SK-N-SH (cell line): ENCODE measurements around the gene PRB4. TPM values are rescaled to one million over a fixed set of nuclear protein-coding genes. Genes with fewer than 3 reads are reported as not detected.

Source experiments
- CTCF ChIA-PET: fragments of 300-600, 350-600 bp; formaldehyde crosslinking; extraction: SDS; loops from one replicate; lab custom pipeline; 2021; lab: Yijun Ruan, JAX
- POLR2A ChIA-PET: fragments of 350-600 bp; sonication (Branson Sonifier 250); formaldehyde crosslinking; extraction: SDS; loops from one replicate; lab custom pipeline; 2020; ENCODE audit warnings: antibody characterized with exemption, inconsistent platforms; lab: Yijun Ruan, JAX
- DNase-seq: peaks from one replicate; pipeline ENCODE4 v3.0.0; 2012
- H2AFZ ChIP-seq: fragments of 200-600 bp; sonication (generic); 2 replicates; pipeline ENCODE4 v1.8.1; 2016; ENCODE audit warnings: antibody characterized with exemption, mild to moderate bottlenecking, low read depth
- H3F3A ChIP-seq: fragments of 200-600 bp; sonication (generic); replicated peaks from 2 replicates; pipeline ENCODE3; 2016; ENCODE audit warnings: antibody characterized with exemption, mild to moderate bottlenecking; ENCODE audit not compliant: insufficient read depth
- H3K27ac ChIP-seq, 2 experiments: fragments of 200-500 bp in 1 of 2; fragments of 200-600 bp in 1 of 2; sonication (Bioruptor generic) in 1 of 2; sonication (generic), shearing (Covaris generic) in 1 of 2; 2 replicates each; pipeline versions ENCODE4 v1.5.1 to v1.6.1; 2014 to 2016; ENCODE audit warnings: low read depth in 2 of 2, inconsistent platforms in 1 of 2, low read length in 1 of 2, mild to moderate bottlenecking in 1 of 2, mixed read lengths in 1 of 2
- H3K27me3 ChIP-seq: fragments of 200-600 bp; sonication (generic), shearing (Covaris generic); 2 replicates; pipeline ENCODE4 v1.6.1; 2016; ENCODE audit warnings: mixed run types; ENCODE audit not compliant: insufficient read depth
- H3K36me3 ChIP-seq, 2 experiments: fragments of 200-500 bp in 1 of 2; fragments of 200-600 bp in 1 of 2; sonication (Bioruptor generic) in 1 of 2; sonication (generic) in 1 of 2; replicated peaks in 1 of 2; 2 replicates each; pipeline versions ENCODE3 to v1.5.1; 2014 to 2016; ENCODE audit warnings: low read length in 1 of 2, mild to moderate bottlenecking in 1 of 2; ENCODE audit not compliant: insufficient read depth in 2 of 2, control insufficient read depth in 1 of 2
- H3K4me1 ChIP-seq, 2 experiments: fragments of 200-500 bp in 1 of 2; fragments of 200-600 bp in 1 of 2; sonication (Bioruptor generic) in 1 of 2; sonication (generic), shearing (Covaris generic) in 1 of 2; 2 replicates each; pipeline versions ENCODE4 v1.5.1 to v1.6.1; 2014 to 2016; ENCODE audit warnings: low read depth in 1 of 2, low read length in 1 of 2, mixed run types in 1 of 2; ENCODE audit not compliant: insufficient read depth in 2 of 2, control insufficient read depth in 1 of 2
- H3K4me2 ChIP-seq: fragments of 200-600 bp; sonication (generic), shearing (Covaris generic); 2 replicates; pipeline ENCODE4 v1.6.1; 2017; ENCODE audit warnings: mixed run types
- H3K4me3 ChIP-seq, 2 experiments: fragments of 200-500 bp in 1 of 2; fragments of 200-600 bp in 1 of 2; sonication (Bioruptor generic) in 1 of 2; sonication (generic), shearing (Covaris generic) in 1 of 2; 2 replicates each; pipeline versions ENCODE4 v1.5.1 to v1.8.1; 2014 to 2016; ENCODE audit warnings: low read depth in 2 of 2, inconsistent platforms in 1 of 2, low read length in 1 of 2, mild to moderate bottlenecking in 1 of 2, mixed read lengths in 1 of 2, moderate library complexity in 1 of 2
- H3K79me2 ChIP-seq: fragments of 200-600 bp; sonication (generic); 2 replicates; pipeline ENCODE4 v1.8.1; 2017; ENCODE audit warnings: mild to moderate bottlenecking; ENCODE audit not compliant: insufficient read depth
- H3K9ac ChIP-seq: fragments of 200-600 bp; sonication (generic); 2 replicates; pipeline ENCODE4 v1.6.1; 2017; ENCODE audit warnings: mixed run types
- H3K9me2 ChIP-seq: fragments of 200-600 bp; sonication (generic); 2 replicates; pipeline ENCODE4 v1.6.1; 2017; ENCODE audit warnings: mixed run types
- H3K9me3 ChIP-seq: fragments of 200-600 bp; sonication (generic); 2 replicates; pipeline ENCODE4 v1.6.1; 2017; ENCODE audit warnings: mixed run types, mild to moderate bottlenecking, moderate library complexity
- H4K20me1 ChIP-seq: fragments of 200-600 bp; sonication (generic); 2 replicates; pipeline ENCODE4 v1.6.1; 2017; ENCODE audit warnings: mild to moderate bottlenecking, mixed run types; ENCODE audit not compliant: insufficient read depth
- CHD2 ChIP-seq: fragments of 150-350 bp; IDR thresholded peaks from 2 replicates; pipeline ENCODE4 v1.6.1; 2018; ENCODE audit warnings: low read length; ENCODE audit not compliant: partially characterized antibody
- ELF1 ChIP-seq: IDR thresholded peaks from 2 replicates; pipeline ENCODE4 v1.4.0; 2012
- EZH2phosphoT487 ChIP-seq: fragments of 200-600 bp; sonication (generic); IDR thresholded peaks from 2 replicates; pipeline ENCODE4 v1.6.1; 2017; ENCODE audit warnings: low read depth, mixed run types, mild to moderate bottlenecking, antibody characterized with exemption, moderate library complexity, borderline replicate concordance
- FOXJ3 ChIP-seq: sonication (generic); formaldehyde crosslinking; IDR thresholded peaks from 2 replicates; pipeline ENCODE4 v1.5.1; 2020; ENCODE audit warnings: mild to moderate bottlenecking, missing genetic modification reagents
- GABPA ChIP-seq: IDR thresholded peaks from 2 replicates; pipeline ENCODE4 v1.4.0; 2012; ENCODE audit warnings: low read depth, mild to moderate bottlenecking
- JUND ChIP-seq: IDR thresholded peaks from 2 replicates; pipeline ENCODE4 v1.4.0; 2012
- MAX ChIP-seq: IDR thresholded peaks from 2 replicates; pipeline ENCODE4 v1.4.0; 2012; ENCODE audit warnings: low read depth
- PBX3 ChIP-seq: IDR thresholded peaks from 2 replicates; pipeline ENCODE4; 2012
- POLR2AphosphoS5 ChIP-seq: IDR thresholded peaks from 2 replicates; pipeline ENCODE4 v1.6.1; 2012; ENCODE audit warnings: low read depth, low read length
- REST ChIP-seq: IDR thresholded peaks from 2 replicates; pipeline ENCODE4 v1.6.1; 2012; ENCODE audit warnings: mild to moderate bottlenecking, low read depth, low read length, moderate library complexity
- RFX5 ChIP-seq: IDR thresholded peaks from 2 replicates; pipeline ENCODE4 v1.6.1; 2012; ENCODE audit warnings: mild to moderate bottlenecking, improper control_type of control experiment, low read length
- SIN3A ChIP-seq: IDR thresholded peaks from 2 replicates; pipeline ENCODE4 v1.6.1; 2012; ENCODE audit warnings: low read depth, mild to moderate bottlenecking, low read length, moderate library complexity, borderline replicate concordance
- SMC3 ChIP-seq: IDR thresholded peaks from 2 replicates; pipeline ENCODE4 v1.6.1; 2012; ENCODE audit warnings: low read depth, low read length, improper control_type of control experiment
- TAF1 ChIP-seq: IDR thresholded peaks from 2 replicates; pipeline ENCODE4 v1.6.1; 2012; ENCODE audit warnings: low read depth, mild to moderate bottlenecking, low read length, moderate library complexity, borderline replicate concordance
- TCF12 ChIP-seq: IDR thresholded peaks from 2 replicates; pipeline ENCODE4 v1.4.0; 2012
- USF1 ChIP-seq: IDR thresholded peaks from 2 replicates; pipeline ENCODE4 v1.4.0; 2012; ENCODE audit warnings: low read depth, borderline replicate concordance
- USF2 ChIP-seq: fragments of 150-350 bp; IDR thresholded peaks from 2 replicates; pipeline ENCODE4 v1.6.1; 2017; ENCODE audit warnings: antibody characterized with exemption, low read length, low read depth, borderline replicate concordance
- YY1 ChIP-seq: IDR thresholded peaks from 2 replicates; pipeline ENCODE4 v1.4.0; 2012; ENCODE audit warnings: low read depth, mild to moderate bottlenecking
- WGBS: methylation state at CpG from one replicate; pipeline ENCODE4 v1.1.6; 2017; ENCODE audit warnings: low lambda C conversion rate; 5-methylcytosine and 5-hydroxymethylcytosine counted together
- polyA plus RNA-seq, 3 experiments: library from polyadenylated mRNA; depleted of rRNA; stranded (reverse); fragments of >200 nt; gene quantifications; 2 replicates each; pipeline ENCODE4 v1.2.3, GENCODE V29; 2012

The PRB4 gene
- polyA plus RNA-seq, 1 of the 3 experiments (the other 2 are of a cell fraction): not detected

GRCh38 chr12:11321980-11322379 lies 11.7 kb upstream of the PRB4 start:
- H3K79me2 ChIP-seq: no peaks in the 10 kb centered on the region
- H3K4me1 ChIP-seq: no peaks in the 10 kb centered on the region
- ChIA-PET CTCF (no interaction called here), POLR2A (no interaction called here)
- DNase-seq: no peak
- no peaks in the 10 kb centered on the region for H3K9me3 ChIP-seq
- H3K27ac ChIP-seq: no peak overlapping the region
- H3K36me3 ChIP-seq: no peaks in the 10 kb centered on the region
- H3K4me3 ChIP-seq: no peak overlapping the region
- TF ChIP-seq USF1: no peak
- TF ChIP-seq REST: no peak
- no peak for TF ChIP-seq USF2
- no peak for TF ChIP-seq SMC3
- TF ChIP-seq, all 33 proteins: peak for 0
- no peaks in the 10 kb centered on the region for H3F3A ChIP-seq
- 4% methylated on average over 2 of the region's 2 CpGs for whole genome bisulfite sequencing
- no peak overlapping the region for H2AFZ ChIP-seq
- H4K20me1 ChIP-seq: no peaks in the 10 kb centered on the region
- no peaks in the 10 kb centered on the region for H3K9me2 ChIP-seq
- H3K9ac ChIP-seq: no peak overlapping the region
- no peaks in the 10 kb centered on the region for H3K27me3 ChIP-seq
- no peak overlapping the region for H3K4me2 ChIP-seq

- Histone ChIP-seq H3K4me2 (no peak overlapping the region), H3K9me3 (no peaks in the 10 kb centered on the region), H2AFZ (no peak overlapping the region), H4K20me1 (no peaks in the 10 kb centered on the region), H3K36me3 (no peaks in the 10 kb centered on the region), H3K4me1 (no peaks in the 10 kb centered on the region), H3F3A (no peaks in the 10 kb centered on the region), H3K4me3 (no peak overlapping the region), H3K79me2 (no peaks in the 10 kb centered on the region), H3K27ac (no peak overlapping the region), H3K9me2 (no peaks in the 10 kb centered on the region), H3K27me3 (no peaks in the 10 kb centered on the region), H3K9ac (no peak overlapping the region)
- no peak for DNase-seq
- 2% methylated on average over 2 of the region's 2 CpGs for WGBS
- ChIA-PET POLR2A (no interaction called here), CTCF (no interaction called here)
- no peak for TF ChIP-seq SMC3
- no peak for TF ChIP-seq GABPA
- no peak for TF ChIP-seq TCF12
- no peak for TF ChIP-seq SIN3A
- no peak for TF ChIP-seq CHD2
- no peak for TF ChIP-seq EZH2phosphoT487
- TF ChIP-seq ELF1: no peak
- TF ChIP-seq REST: no peak
- no peak for TF ChIP-seq POLR2AphosphoS5
- TF ChIP-seq PBX3: no peak
- no peak for TF ChIP-seq MAX
- no peak for TF ChIP-seq TAF1
- TF ChIP-seq YY1: no peak
- no peak for TF ChIP-seq RFX5
- TF ChIP-seq FOXJ3: no peak
- no peak for TF ChIP-seq JUND
Observed at GRCh38 chr12:11307143-11307542, 3.1 kb downstream of the PRB4 start.
